GM19438 (cell line): ENCODE results near the gene GPR52.
"Not testable (repeated sequence)": the region's sequence is repeated elsewhere in the genome, so short reads cannot be mapped to it uniquely, and the experiment has no call there.

Source experiments
- ATAC-seq: cut with Tn5 transposase; IDR thresholded peaks from one replicate; pipeline ENCODE4 v1.9.1; 2021; ENCODE audit warnings: low read depth; ENCODE audit not compliant: unreplicated experiment

The GPR52 gene

GRCh38 chr1:174447866-174448530, at the start of gene GPR52:
Gene GPR52, plus strand, starts transcription at chr1:174447964. Its CDS starts 148 bp downstream, at chr1:174448112.
- no peak for ATAC-seq

GRCh38 chr1:174398246-174398645, 49.5 kb upstream of the GPR52 start:
- no peak for ATAC-seq

GRCh38 chr1:174399211-174399610, 48.6 kb upstream of the GPR52 start:
- ATAC-seq, result no peak

GRCh38 chr1:174401075-174401474, 46.7 kb upstream of the GPR52 start:
- ATAC-seq, result no peak

GRCh38 chr1:174405219-174405618, 42.5 kb upstream of the GPR52 start:
- ATAC-seq, result no peak

- no peak for ATAC-seq
Measured at GRCh38 chr1:174406421-174406820, 41.3 kb upstream of the GPR52 start.

- ATAC-seq, result no peak
Measured at GRCh38 chr1:174407665-174408064, 40.1 kb upstream of the GPR52 start.

GRCh38 chr1:174408146-174408545, 39.6 kb upstream of the GPR52 start:
- ATAC-seq, result no peak

GRCh38 chr1:174409801-174410200, 38.0 kb upstream of the GPR52 start:
- not testable (repeated sequence) for ATAC-seq

GRCh38 chr1:174413632-174414031, 34.1 kb upstream of the GPR52 start:
- ATAC-seq, result no peak

- ATAC-seq, result no peak
Measured at GRCh38 chr1:174414203-174414602, 33.6 kb upstream of the GPR52 start.

GRCh38 chr1:174415506-174415905, 32.3 kb upstream of the GPR52 start:
- ATAC-seq, result no peak

GRCh38 chr1:174417921-174418320, 29.8 kb upstream of the GPR52 start:
- no peak for ATAC-seq

GRCh38 chr1:174425121-174425520, 22.6 kb upstream of the GPR52 start:
- ATAC-seq, result no peak

GRCh38 chr1:174426153-174426552, 21.6 kb upstream of the GPR52 start:
- no peak for ATAC-seq

GRCh38 chr1:174428033-174428432, 19.7 kb upstream of the GPR52 start:
- ATAC-seq, result no peak

GRCh38 chr1:174428739-174429138, 19.0 kb upstream of the GPR52 start:
- ATAC-seq, result no peak

- no peak for ATAC-seq
Measured at GRCh38 chr1:174433451-174433850, 14.3 kb upstream of the GPR52 start.

GRCh38 chr1:174445351-174445750, 2.4 kb upstream of the GPR52 start:
- no peak for ATAC-seq

- ATAC-seq, result no peak
Measured at GRCh38 chr1:174445817-174446216, 1.9 kb upstream of the GPR52 start.

GRCh38 chr1:174448531-174448883, 743 bp downstream of the GPR52 start:
- ATAC-seq, result no peak

GRCh38 chr1:174448974-174449373, 1.2 kb downstream of the GPR52 start:
- no peak for ATAC-seq

GRCh38 chr1:174451408-174451807, 3.6 kb downstream of the GPR52 start:
- ATAC-seq, result no peak
